ENCODE data around the gene NCOA3. TPM values are rescaled to one million over a fixed set of nuclear protein-coding genes. Genes with fewer than 3 reads are reported as not detected.

NCOA3 gene
- total and polyA plus RNA-seq, 2 experiments from 2014 or later: 6.7 to 25.8 TPM

- TF ChIP-seq, protein P1, sequence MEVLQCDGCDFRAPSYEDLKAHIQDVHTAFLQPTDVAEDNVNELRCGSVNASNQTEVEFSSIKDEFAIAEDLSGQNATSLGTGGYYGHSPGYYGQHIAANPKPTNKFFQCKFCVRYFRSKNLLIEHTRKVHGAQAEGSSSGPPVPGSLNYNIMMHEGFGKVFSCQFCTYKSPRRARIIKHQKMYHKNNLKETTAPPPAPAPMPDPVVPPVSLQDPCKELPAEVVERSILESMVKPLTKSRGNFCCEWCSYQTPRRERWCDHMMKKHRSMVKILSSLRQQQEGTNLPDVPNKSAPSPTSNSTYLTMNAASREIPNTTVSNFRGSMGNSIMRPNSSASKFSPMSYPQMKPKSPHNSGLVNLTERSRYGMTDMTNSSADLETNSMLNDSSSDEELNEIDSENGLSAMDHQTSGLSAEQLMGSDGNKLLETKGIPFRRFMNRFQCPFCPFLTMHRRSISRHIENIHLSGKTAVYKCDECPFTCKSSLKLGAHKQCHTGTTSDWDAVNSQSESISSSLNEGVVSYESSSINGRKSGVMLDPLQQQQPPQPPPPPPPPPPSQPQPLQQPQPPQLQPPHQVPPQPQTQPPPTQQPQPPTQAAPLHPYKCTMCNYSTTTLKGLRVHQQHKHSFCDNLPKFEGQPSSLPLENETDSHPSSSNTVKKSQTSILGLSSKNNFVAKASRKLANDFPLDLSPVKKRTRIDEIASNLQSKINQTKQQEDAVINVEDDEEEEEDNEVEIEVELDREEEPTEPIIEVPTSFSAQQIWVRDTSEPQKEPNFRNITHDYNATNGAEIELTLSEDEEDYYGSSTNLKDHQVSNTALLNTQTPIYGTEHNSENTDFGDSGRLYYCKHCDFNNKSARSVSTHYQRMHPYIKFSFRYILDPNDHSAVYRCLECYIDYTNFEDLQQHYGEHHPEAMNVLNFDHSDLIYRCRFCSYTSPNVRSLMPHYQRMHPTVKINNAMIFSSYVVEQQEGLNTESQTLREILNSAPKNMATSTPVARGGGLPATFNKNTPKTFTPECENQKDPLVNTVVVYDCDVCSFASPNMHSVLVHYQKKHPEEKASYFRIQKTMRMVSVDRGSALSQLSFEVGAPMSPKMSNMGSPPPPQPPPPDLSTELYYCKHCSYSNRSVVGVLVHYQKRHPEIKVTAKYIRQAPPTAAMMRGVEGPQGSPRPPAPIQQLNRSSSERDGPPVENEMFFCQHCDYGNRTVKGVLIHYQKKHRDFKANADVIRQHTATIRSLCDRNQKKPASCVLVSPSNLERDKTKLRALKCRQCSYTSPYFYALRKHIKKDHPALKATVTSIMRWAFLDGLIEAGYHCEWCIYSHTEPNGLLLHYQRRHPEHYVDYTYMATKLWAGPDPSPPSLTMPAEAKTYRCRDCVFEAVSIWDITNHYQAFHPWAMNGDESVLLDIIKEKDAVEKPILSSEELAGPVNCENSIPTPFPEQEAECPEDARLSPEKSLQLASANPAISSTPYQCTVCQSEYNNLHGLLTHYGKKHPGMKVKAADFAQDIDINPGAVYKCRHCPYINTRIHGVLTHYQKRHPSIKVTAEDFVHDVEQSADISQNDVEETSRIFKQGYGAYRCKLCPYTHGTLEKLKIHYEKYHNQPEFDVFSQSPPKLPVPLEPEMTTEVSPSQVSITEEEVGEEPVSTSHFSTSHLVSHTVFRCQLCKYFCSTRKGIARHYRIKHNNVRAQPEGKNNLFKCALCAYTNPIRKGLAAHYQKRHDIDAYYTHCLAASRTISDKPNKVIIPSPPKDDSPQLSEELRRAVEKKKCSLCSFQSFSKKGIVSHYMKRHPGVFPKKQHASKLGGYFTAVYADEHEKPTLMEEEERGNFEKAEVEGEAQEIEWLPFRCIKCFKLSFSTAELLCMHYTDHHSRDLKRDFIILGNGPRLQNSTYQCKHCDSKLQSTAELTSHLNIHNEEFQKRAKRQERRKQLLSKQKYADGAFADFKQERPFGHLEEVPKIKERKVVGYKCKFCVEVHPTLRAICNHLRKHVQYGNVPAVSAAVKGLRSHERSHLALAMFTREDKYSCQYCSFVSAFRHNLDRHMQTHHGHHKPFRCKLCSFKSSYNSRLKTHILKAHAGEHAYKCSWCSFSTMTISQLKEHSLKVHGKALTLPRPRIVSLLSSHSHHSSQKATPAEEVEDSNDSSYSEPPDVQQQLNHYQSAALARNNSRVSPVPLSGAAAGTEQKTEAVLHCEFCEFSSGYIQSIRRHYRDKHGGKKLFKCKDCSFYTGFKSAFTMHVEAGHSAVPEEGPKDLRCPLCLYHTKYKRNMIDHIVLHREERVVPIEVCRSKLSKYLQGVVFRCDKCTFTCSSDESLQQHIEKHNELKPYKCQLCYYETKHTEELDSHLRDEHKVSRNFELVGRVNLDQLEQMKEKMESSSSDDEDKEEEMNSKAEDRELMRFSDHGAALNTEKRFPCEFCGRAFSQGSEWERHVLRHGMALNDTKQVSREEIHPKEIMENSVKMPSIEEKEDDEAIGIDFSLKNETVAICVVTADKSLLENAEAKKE (CRISPR knock-in tag; IDR thresholded peaks at IDR 0.05): no peak
These were observed 177.8 kb downstream of the NCOA3 start (continued) for GRCh38 chr20:47679462-47679861.

DNA sequence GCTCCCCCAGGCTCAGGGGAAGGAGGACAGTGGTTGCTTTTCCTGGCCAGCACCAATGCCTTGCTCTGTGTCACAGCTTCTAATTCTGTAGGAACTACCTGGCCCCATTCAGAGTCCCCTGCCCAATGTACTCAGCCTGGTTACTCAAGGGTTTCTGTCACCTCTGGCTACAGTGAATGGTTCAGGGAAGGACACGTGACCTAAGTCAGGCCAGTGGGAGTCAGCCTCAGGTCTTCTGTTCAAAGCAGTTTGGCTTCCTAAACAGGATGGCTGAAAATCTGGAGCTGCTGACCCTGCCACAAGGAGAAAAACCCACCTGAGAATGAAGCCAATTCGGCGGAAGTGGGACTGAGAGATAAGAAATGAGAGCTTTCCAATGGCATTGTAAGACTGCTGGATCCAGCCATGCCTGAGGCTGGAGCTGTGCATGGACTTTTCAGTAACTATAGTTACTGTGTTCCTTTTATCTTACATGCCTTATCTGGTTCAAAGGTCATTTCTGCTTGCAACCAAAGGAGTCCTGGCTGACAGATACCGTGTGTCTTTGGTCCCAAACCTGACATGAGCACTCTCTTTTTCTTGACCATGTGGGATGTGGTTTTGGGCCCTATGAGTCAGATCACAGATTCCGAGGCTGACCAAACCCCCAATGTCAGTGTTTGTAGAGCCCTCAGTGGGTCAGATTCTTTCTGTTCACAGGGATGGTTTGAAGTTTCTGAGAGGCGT, 179.3 kb downstream of the NCOA3 start:
- Mint-ChIP-seq H3K27ac (no peak overlapping the region), H3K4me1 (peaks cover 12% of the 10 kb centered on the region), H3K9me3 (no peaks in the 10 kb centered on the region; the same call in 2 of the 3 replicates), H3K36me3 (ENCODE audit: low read depth) (no peaks in the 10 kb centered on the region), H3K4me3 (no peak overlapping the region), H3K27me3 (ENCODE audit: insufficient read depth, low read depth, poor library complexity) (peaks cover 3% of the 10 kb centered on the region)
- no peak overlapping the region for H3K4me3 ChIP-seq
- H3K4me1 ChIP-seq (ENCODE audit: insufficient read depth): peaks cover 2% of the 10 kb centered on the region; the same call in 1 of the 2 replicates
- H3K79me2 ChIP-seq (replicated peaks; ENCODE audit: insufficient read depth): no peaks in the 10 kb centered on the region
- no peaks in the 10 kb centered on the region for H3K27me3 ChIP-seq (ENCODE audit: insufficient read depth)
- no peak for ATAC-seq
- no peak overlapping the region for H3K27ac ChIP-seq (ENCODE audit: low read depth)
- no peak overlapping the region for H2AFZ ChIP-seq
- no peak for DNase-seq (ENCODE audit: low spot score)
- H3K9me2 ChIP-seq (ENCODE audit: insufficient read depth): 0 out of 2 replicates have a peak, but pooled peaks cover 5% of the 10 kb centered on the region
- H4K20me1 ChIP-seq (replicated peaks; ENCODE audit: insufficient read depth): no peaks in the 10 kb centered on the region
- H3K36me3 ChIP-seq (ENCODE audit: insufficient read depth): no peaks in the 10 kb centered on the region
- no peak overlapping the region for H3K4me2 ChIP-seq
- H3F3A ChIP-seq (replicated peaks; ENCODE audit: low read depth): no peaks in the 10 kb centered on the region
- TF ChIP-seq NANOG (IDR thresholded peaks at IDR 0.05; ENCODE audit: borderline replicate concordance) (no peak), ZNF331 (CRISPR knock-in tag; IDR thresholded peaks at IDR 0.05; ENCODE audit: low read depth) (no peak), ZNF114 (CRISPR knock-in tag; IDR thresholded peaks at IDR 0.05) (no peak), JUNB (IDR thresholded peaks at IDR 0.05; ENCODE audit: unreplicated experiment) (no peak), ETS1 (IDR thresholded peaks at IDR 0.05) (no peak), EZH2phosphoT487 (IDR thresholded peaks at IDR 0.05; ENCODE audit: unreplicated experiment) (no peak)
- TF ChIP-seq, protein P2, sequence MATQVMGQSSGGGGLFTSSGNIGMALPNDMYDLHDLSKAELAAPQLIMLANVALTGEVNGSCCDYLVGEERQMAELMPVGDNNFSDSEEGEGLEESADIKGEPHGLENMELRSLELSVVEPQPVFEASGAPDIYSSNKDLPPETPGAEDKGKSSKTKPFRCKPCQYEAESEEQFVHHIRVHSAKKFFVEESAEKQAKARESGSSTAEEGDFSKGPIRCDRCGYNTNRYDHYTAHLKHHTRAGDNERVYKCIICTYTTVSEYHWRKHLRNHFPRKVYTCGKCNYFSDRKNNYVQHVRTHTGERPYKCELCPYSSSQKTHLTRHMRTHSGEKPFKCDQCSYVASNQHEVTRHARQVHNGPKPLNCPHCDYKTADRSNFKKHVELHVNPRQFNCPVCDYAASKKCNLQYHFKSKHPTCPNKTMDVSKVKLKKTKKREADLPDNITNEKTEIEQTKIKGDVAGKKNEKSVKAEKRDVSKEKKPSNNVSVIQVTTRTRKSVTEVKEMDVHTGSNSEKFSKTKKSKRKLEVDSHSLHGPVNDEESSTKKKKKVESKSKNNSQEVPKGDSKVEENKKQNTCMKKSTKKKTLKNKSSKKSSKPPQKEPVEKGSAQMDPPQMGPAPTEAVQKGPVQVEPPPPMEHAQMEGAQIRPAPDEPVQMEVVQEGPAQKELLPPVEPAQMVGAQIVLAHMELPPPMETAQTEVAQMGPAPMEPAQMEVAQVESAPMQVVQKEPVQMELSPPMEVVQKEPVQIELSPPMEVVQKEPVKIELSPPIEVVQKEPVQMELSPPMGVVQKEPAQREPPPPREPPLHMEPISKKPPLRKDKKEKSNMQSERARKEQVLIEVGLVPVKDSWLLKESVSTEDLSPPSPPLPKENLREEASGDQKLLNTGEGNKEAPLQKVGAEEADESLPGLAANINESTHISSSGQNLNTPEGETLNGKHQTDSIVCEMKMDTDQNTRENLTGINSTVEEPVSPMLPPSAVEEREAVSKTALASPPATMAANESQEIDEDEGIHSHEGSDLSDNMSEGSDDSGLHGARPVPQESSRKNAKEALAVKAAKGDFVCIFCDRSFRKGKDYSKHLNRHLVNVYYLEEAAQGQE (IDR thresholded peaks at IDR 0.05; ENCODE audit: unreplicated experiment): no peak

All from GM23338 (cell line).